GM23338 (cell line): ENCODE measurements around the gene SLC35D3.

Experiments
- CTCF ChIP-seq, 2 experiments: fragments of 200-600 bp in 1 of 2; sonication (generic) in 1 of 2; conservative IDR thresholded peaks; 2 replicates each; pipeline versions ENCODE4 v1.5.1 to v1.6.1; 2016 to 2017; ENCODE audit warnings: antibody characterized with exemption in 2 of 2, low read depth in 2 of 2, mild to moderate bottlenecking in 2 of 2, moderate library complexity in 1 of 2
- ETS1 ChIP-seq: IDR thresholded peaks from 2 replicates; pipeline ENCODE4 v1.6.1; 2016; ENCODE audit warnings: antibody characterized with exemption
- POLR2AphosphoS5 ChIP-seq: IDR thresholded peaks from 2 replicates; pipeline ENCODE4 v1.6.1; 2016; ENCODE audit warnings: antibody characterized with exemption, low read depth

GRCh38 chr6:136930528-136930927, 8.4 kb downstream of the SLC35D3 start:
- TF ChIP-seq CTCF (conservative IDR thresholded peaks at IDR 0.05; ENCODE audit: low read depth in 2 of 2), result no peak
- no peak for TF ChIP-seq POLR2AphosphoS5
- TF ChIP-seq ETS1, result no peak
